GM10248 (cell line): Measurements from ENCODE around the gene F11R.

Experiments used
- CTCF ChIA-PET: fragments of 300-600 bp; sonication (Branson Sonifier 250); formaldehyde crosslinking; extraction: SDS; loops from one replicate; lab custom pipeline; 2021; ENCODE audit warnings: antibody characterized with exemption; lab: Yijun Ruan, JAX
- POLR2A ChIA-PET: fragments of 350-650 bp; sonication (Branson Sonifier 250); formaldehyde crosslinking; extraction: SDS; loops from one replicate; lab custom pipeline; 2020; ENCODE audit warnings: antibody characterized with exemption; lab: Yijun Ruan, JAX
- DNase-seq: peaks from one replicate; pipeline ENCODE4 v3.0.0; 2012; ENCODE audit errors: extremely low spot score
- TF ChIP-seq, protein P1 (sequence below): IDR thresholded peaks from 2 replicates; pipeline ENCODE4 v1.5.1; 2012; ENCODE audit warnings: mild to moderate bottlenecking, low read depth; ENCODE audit errors: extremely low read depth, missing control alignments, control extremely low read depth

F11R gene

DNA sequence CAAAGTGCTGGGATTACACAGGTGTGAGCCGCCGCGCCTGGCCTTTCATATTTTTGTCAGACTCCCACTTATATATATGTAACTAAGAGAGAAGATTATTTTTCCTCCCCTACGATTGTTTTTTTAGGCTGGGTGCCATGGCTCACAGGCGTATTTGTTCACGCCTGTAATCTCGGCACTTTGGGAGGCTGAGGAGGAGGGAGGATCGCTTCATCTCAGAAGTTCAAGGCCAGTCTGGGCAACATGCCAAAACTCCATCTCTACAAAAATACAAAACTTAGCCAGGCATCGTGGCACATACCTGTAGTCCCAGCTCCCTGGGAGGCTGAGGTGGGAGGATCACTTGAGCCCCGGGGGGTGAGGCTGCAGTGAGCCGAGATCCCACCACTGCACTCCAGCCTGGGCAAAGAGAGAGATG, 42.4 kb downstream of the F11R start:
- TF ChIP-seq, protein P1, sequence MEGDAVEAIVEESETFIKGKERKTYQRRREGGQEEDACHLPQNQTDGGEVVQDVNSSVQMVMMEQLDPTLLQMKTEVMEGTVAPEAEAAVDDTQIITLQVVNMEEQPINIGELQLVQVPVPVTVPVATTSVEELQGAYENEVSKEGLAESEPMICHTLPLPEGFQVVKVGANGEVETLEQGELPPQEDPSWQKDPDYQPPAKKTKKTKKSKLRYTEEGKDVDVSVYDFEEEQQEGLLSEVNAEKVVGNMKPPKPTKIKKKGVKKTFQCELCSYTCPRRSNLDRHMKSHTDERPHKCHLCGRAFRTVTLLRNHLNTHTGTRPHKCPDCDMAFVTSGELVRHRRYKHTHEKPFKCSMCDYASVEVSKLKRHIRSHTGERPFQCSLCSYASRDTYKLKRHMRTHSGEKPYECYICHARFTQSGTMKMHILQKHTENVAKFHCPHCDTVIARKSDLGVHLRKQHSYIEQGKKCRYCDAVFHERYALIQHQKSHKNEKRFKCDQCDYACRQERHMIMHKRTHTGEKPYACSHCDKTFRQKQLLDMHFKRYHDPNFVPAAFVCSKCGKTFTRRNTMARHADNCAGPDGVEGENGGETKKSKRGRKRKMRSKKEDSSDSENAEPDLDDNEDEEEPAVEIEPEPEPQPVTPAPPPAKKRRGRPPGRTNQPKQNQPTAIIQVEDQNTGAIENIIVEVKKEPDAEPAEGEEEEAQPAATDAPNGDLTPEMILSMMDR = no peak
- DNase-seq = no peak
- ChIA-PET POLR2A (interaction anchor here (0.7 kb wide), 1 partner anchor 12 kb away, joined by 3 read pairs; no protein-coding TSS in a partner anchor), CTCF (interaction anchor here (0.9 to 3.1 kb wide), 9 partner anchors 8 to 36 kb away, joined by 3 to 22 read pairs (median 5); partner anchors contain the start of gene ITLN2)

GRCh38 chr1:160975026-160975425, 45.9 kb downstream of the F11R start:
- ChIA-PET CTCF (interaction anchor here (0.7 to 4.5 kb wide), 4 partner anchors 14 to 138 kb away, joined by 3 to 21 read pairs (median 6); no protein-coding TSS in a partner anchor), POLR2A (no interaction called here)
- peak; percentile 47 for DNase-seq
- TF ChIP-seq, protein P1 = no peak

DNA sequence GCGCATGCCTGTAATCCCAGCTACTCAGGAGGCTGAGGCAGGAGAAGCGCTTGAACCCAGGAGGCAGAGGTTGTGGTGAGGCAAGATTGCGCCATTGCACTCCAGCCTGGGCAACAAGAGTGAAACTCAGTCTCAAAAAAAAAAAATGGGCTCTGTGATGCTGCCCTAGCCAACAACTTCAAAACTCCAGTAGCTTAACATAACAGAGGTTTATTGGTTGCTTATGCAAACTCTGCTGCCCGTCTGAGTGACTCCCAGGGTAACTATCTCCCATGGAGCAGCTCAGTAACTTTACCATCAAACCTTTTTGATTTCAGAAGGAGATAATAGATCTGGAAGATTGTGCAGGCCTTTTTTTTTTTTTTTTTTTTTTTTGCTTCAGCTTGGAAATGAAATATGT, 47.5 kb downstream of the F11R start:
- no peak for DNase-seq
- POLR2A ChIA-PET = interaction anchor here (0.5 kb wide), 1 partner anchor 297 kb away, joined by 4 read pairs; no protein-coding TSS in a partner anchor
- CTCF ChIA-PET = interaction anchor here (0.7 to 4.5 kb wide), 5 partner anchors 17 to 368 kb away, joined by 3 to 21 read pairs (median 10); partner anchors contain the start of gene ITLN2
- TF ChIP-seq, protein P1 = no peak

DNA sequence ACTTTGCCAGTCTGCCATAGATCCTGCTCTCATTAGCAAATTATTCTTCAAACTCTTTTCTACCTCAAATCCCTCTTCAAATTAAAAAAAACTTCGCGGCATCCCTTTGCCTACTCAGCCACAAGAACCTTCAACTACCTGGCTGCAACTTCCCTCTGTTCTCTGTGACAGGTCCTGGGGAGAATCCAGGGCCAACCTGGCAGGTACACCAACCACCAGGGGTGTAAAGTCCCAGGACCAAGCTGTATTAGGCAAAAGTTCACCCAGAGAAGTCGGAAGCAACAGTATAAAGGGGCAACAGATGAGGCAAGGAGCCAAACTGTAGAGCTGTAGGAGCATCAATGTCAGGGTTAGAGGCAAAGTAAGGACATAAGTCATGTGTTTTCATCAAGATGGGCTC, 48.0 kb downstream of the F11R start:
- TF ChIP-seq, protein P1 = no peak

GRCh38 chr1:160971618-160972056, 49.3 kb downstream of the F11R start:
- ChIA-PET CTCF (interaction anchor here (1.5 to 4.5 kb wide), 3 partner anchors 16 to 19 kb away, joined by 3 to 21 read pairs (median 14); partner anchors contain the start of gene ITLN2), POLR2A (no interaction called here)
- TF ChIP-seq, protein P1 = no peak
- DNase-seq = no peak

More for the DNA sequence above, 48.0 kb downstream of the F11R start:
- POLR2A ChIA-PET = no interaction called here
- CTCF ChIA-PET = interaction anchor here (0.7 to 4.5 kb wide), 5 partner anchors 15 to 367 kb away, joined by 3 to 21 read pairs (median 10); partner anchors contain the start of gene ITLN2
- no peak for DNase-seq

DNA sequence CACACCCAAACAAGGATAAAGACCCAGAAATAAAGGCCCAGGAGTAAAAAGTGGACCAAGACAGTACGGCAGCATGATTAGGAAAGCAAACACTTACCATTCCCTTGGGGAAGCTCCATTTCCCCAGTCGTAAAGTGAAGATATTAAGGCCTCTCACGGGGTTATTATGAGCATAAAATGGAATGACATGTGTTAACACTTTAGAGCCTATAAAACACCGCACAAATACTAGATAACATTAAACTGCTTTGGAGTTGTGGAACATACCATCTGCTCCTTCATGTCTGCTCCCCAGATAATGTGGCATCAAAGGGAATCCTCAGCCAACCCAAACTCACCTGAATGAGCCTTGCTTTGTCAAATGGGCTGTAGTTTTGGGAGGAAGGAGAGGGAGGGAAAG, 57.4 kb downstream of the F11R start:
- TF ChIP-seq, protein P1 = no peak
- ChIA-PET CTCF (interaction anchor here (0.8 to 4.4 kb wide), 4 partner anchors 10 to 187 kb away, joined by 3 to 31 read pairs (median 4); partner anchors contain the start of gene ITLN2), POLR2A (no interaction called here)
- no peak for DNase-seq
